Measurements from ENCODE around the gene TEX26. TPM values are rescaled to one million over a fixed set of nuclear protein-coding genes. Genes with fewer than 3 reads are reported as not detected.

Gene TEX26
- total RNA-seq, 4 donors from 2014 or later: 0.27 TPM; not detected in 3

- no peak overlapping the region for H3K27ac ChIP-seq
- no peak for DNase-seq
- H3K4me1 ChIP-seq: no peaks in the 10 kb centered on the region
- no peaks in the 10 kb centered on the region for H3K27me3 ChIP-seq
- TF ChIP-seq POLR2A (IDR thresholded peaks at IDR 0.05): no peak
- no peak for TF ChIP-seq CTCF (IDR thresholded peaks at IDR 0.05)
- H3K4me3 ChIP-seq (replicated peaks in 1 of 3): no peak overlapping the region
- intact Hi-C loops (cut with DNase I): no loop called here
- no peaks in the 10 kb centered on the region for H3K36me3 ChIP-seq
- H3K9me3 ChIP-seq: no peaks in the 10 kb centered on the region
- WGBS, 2 donors: 68 to 81% methylated on average over 2 to 3 of the region's 6 CpGs
Measured at GRCh38 chr13:30934381-30934780, 1.9 kb downstream of the TEX26 start.

- 80% methylated on average over 1 of the region's 3 CpGs; no CpG with 5 or more reads in 1 of the 2 donors for WGBS, 2 donors
- intact Hi-C loops (cut with DNase I): no loop called here
Measured at GRCh38 chr13:30934803-30935202, 2.3 kb downstream of the TEX26 start.

GRCh38 chr13:30936971-30937370 is 4.5 kb downstream of the TEX26 start:
- TF ChIP-seq POLR2A (IDR thresholded peaks at IDR 0.05): no peak
- TF ChIP-seq CTCF (IDR thresholded peaks at IDR 0.05): no peak
- Histone ChIP-seq H3K27me3 (no peaks in the 10 kb centered on the region), H3K9me3 (no peaks in the 10 kb centered on the region), H3K36me3 (no peaks in the 10 kb centered on the region), H3K4me3 (replicated peaks in 1 of 3) (no peak overlapping the region), H3K4me1 (no peaks in the 10 kb centered on the region), H3K27ac (no peak overlapping the region)
- DNase-seq: no peak
- intact Hi-C loops (cut with DNase I): no loop called here
- 81 to 89% methylated on average over 4 of the region's 4 CpGs for WGBS, 2 donors

More at GRCh38 chr13:30934803-30935202, 2.3 kb downstream of the TEX26 start:
- Histone ChIP-seq H3K27ac (no peak overlapping the region), H3K4me1 (no peaks in the 10 kb centered on the region), H3K9me3 (no peaks in the 10 kb centered on the region), H3K4me3 (replicated peaks in 1 of 3) (no peak overlapping the region), H3K36me3 (no peaks in the 10 kb centered on the region), H3K27me3 (no peaks in the 10 kb centered on the region)
- DNase-seq: no peak
- TF ChIP-seq CTCF (IDR thresholded peaks at IDR 0.05) (no peak), POLR2A (IDR thresholded peaks at IDR 0.05) (no peak)

- H3K27me3 ChIP-seq: no peaks in the 10 kb centered on the region
- TF ChIP-seq POLR2A (IDR thresholded peaks at IDR 0.05) (no peak), CTCF (IDR thresholded peaks at IDR 0.05) (no peak)
- WGBS, 2 donors: 88 to 92% methylated on average over 3 of the region's 3 CpGs
- no peak for DNase-seq
- H3K27ac ChIP-seq: no peak overlapping the region
- no peak overlapping the region for H3K4me3 ChIP-seq (replicated peaks in 1 of 3)
- intact Hi-C loops (cut with DNase I): no loop called here
- no peaks in the 10 kb centered on the region for H3K9me3 ChIP-seq
- no peaks in the 10 kb centered on the region for H3K36me3 ChIP-seq
- no peaks in the 10 kb centered on the region for H3K4me1 ChIP-seq
Measured at GRCh38 chr13:30943881-30944280, 11.4 kb downstream of the TEX26 start.

- no peak overlapping the region for H3K27ac ChIP-seq
- no peak for DNase-seq
- intact Hi-C loops (cut with DNase I): no loop called here
- no peaks in the 10 kb centered on the region for H3K9me3 ChIP-seq
- H3K4me3 ChIP-seq (replicated peaks in 1 of 3): no peak overlapping the region
- no peaks in the 10 kb centered on the region for H3K27me3 ChIP-seq
- TF ChIP-seq CTCF (IDR thresholded peaks at IDR 0.05) (no peak), POLR2A (IDR thresholded peaks at IDR 0.05) (no peak)
- WGBS, 2 donors: 74 to 82% methylated on average over 5 of the region's 5 CpGs
- no peaks in the 10 kb centered on the region for H3K4me1 ChIP-seq
- no peaks in the 10 kb centered on the region for H3K36me3 ChIP-seq
Measured at GRCh38 chr13:30957258-30957943, 24.9 kb downstream of the TEX26 start.
